ENCODE results near the gene RRH.
"Not testable (repeated sequence)": the region's sequence is repeated elsewhere in the genome, so short reads cannot be mapped to it uniquely, and the experiment has no call there.

Gene RRH, protein sequence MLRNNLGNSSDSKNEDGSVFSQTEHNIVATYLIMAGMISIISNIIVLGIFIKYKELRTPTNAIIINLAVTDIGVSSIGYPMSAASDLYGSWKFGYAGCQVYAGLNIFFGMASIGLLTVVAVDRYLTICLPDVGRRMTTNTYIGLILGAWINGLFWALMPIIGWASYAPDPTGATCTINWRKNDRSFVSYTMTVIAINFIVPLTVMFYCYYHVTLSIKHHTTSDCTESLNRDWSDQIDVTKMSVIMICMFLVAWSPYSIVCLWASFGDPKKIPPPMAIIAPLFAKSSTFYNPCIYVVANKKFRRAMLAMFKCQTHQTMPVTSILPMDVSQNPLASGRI

DNA sequence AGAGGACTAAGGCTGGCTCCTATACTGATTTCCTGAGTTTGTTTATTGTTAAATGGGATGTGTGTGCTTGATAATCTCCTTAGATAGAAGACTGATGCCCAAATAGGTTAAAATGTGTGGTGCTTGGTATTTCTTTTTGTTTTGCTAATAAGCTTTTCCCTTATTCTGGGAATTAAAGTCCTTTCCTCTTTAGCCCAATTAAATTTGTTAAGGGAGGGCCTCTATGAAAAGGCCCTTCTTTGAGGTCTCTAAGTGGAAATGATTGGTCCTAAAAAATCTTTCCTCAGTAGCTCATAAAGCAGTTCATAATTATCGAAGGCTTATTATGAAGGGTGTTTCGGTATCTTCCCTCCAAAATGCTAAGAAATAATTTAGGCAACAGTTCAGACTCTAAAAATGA, at the start of gene RRH:
Gene RRH, plus strand, starts transcription at position 301 of the 400 bp plus-strand sequence. Its CDS starts 56 bp downstream, at position 357.
- DNase-seq (ENCODE audit: extremely low spot score): no peak
- ChIA-PET POLR2A (no interaction called here), CTCF (interaction anchor here (0.6 to 4.7 kb wide), 7 partner anchors 8 to 403 kb away, joined by 3 to 27 read pairs (median 5); partner anchors contain the start of gene SEC24B)
- TF ChIP-seq, protein P1, sequence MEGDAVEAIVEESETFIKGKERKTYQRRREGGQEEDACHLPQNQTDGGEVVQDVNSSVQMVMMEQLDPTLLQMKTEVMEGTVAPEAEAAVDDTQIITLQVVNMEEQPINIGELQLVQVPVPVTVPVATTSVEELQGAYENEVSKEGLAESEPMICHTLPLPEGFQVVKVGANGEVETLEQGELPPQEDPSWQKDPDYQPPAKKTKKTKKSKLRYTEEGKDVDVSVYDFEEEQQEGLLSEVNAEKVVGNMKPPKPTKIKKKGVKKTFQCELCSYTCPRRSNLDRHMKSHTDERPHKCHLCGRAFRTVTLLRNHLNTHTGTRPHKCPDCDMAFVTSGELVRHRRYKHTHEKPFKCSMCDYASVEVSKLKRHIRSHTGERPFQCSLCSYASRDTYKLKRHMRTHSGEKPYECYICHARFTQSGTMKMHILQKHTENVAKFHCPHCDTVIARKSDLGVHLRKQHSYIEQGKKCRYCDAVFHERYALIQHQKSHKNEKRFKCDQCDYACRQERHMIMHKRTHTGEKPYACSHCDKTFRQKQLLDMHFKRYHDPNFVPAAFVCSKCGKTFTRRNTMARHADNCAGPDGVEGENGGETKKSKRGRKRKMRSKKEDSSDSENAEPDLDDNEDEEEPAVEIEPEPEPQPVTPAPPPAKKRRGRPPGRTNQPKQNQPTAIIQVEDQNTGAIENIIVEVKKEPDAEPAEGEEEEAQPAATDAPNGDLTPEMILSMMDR (IDR thresholded peaks at IDR 0.05; ENCODE audit: control extremely low read depth, extremely low read depth, low read depth, missing control alignments): no peak

DNA sequence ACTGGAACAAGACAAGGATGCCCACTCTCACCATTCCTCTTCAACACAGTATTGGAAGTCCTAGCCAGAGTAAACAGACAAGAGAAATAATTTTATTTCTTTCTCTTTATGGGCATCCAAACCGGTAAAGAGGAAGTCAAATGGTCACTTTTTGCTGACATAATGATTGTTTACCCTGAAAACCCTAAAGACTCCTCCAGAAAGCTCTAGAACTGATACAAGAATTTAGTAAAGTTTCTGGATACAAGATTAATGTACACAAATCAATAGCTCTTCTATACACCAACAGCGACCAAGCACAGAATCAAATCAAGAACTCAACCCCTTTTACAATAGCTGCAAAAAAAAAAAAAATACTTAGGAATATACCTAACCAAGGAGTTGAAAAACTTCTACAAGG, 45.7 kb upstream of the RRH start:
- CTCF ChIA-PET; DNase-seq (ENCODE audit: extremely low spot score); POLR2A ChIA-PET: not testable (repeated sequence)

DNA sequence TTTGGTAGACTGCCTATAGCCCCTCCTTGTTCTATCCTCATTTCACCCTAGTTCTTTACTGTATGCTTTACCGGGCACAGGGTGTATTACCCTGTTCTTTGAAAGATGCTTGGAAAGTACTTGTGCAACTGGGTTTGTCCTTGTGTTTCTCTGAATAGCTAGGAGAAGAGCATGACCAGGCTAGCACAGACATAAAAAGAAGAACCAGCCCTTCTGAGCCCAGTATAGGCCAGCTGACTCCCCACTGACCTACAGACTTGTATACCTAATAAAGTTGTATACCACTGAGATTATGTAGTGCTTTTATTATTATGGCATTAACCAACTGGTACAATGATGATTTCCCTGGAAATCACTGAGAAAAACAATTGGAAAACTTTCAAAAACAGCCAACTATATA, 40.9 kb upstream of the RRH start:
- ChIA-PET POLR2A (no interaction called here), CTCF (interaction anchor here (1.2 kb wide), 1 partner anchor 13 kb away, joined by 3 read pairs; no protein-coding TSS in a partner anchor)
- no peak for DNase-seq (ENCODE audit: extremely low spot score)
- TF ChIP-seq, protein P1 (IDR thresholded peaks at IDR 0.05; ENCODE audit: control extremely low read depth, extremely low read depth, low read depth, missing control alignments): no peak

DNA sequence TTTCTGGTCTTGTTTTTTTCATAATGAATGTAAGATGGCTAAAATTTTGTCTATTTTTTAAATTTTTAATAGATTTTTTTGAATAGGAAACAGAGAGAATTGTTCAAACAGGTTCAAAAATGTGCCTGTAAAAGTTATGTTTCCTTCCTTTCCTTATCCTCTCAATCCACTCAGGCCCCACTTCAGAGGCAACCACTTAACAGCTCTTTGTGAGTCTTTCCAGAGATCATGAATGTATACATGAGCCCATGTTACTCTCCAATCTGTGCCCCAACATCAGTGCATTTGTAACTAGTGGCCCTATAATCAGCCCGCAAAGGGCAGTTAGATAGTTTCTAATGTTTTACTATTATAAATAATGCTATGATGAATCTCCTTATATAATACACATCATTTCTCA, 40.0 kb upstream of the RRH start:
- no peak for DNase-seq (ENCODE audit: extremely low spot score)
- TF ChIP-seq, protein P1 (IDR thresholded peaks at IDR 0.05; ENCODE audit: control extremely low read depth, extremely low read depth, low read depth, missing control alignments): no peak
- POLR2A ChIA-PET: no interaction called here
- CTCF ChIA-PET: no interaction called here

DNA sequence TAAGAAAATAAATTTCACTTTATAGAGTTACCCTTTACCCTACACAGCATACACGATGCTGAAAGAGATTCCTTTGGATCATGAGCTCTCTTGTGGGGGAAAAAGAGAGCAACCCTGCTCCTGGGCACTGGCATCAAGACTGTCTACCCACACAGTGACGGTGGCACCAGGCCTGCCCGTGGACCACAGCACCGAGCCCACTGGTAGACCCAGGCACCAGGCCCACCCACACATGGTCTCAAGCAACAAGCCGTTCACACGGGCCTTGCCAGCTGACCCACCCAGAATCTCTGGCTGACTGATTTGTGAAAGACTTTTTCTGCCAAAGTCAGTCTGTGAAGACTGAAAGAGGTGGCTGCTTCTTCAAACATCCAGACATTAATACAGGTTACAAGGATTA, 32.7 kb upstream of the RRH start:
- no peak for DNase-seq (ENCODE audit: extremely low spot score)
- CTCF ChIA-PET: interaction anchor here (1.2 to 1.4 kb wide), 2 partner anchors 9 to 31 kb away, joined by 3 read pairs; no protein-coding TSS in a partner anchor
- POLR2A ChIA-PET: no interaction called here
- TF ChIP-seq, protein P1 (IDR thresholded peaks at IDR 0.05; ENCODE audit: control extremely low read depth, extremely low read depth, low read depth, missing control alignments): no peak

DNA sequence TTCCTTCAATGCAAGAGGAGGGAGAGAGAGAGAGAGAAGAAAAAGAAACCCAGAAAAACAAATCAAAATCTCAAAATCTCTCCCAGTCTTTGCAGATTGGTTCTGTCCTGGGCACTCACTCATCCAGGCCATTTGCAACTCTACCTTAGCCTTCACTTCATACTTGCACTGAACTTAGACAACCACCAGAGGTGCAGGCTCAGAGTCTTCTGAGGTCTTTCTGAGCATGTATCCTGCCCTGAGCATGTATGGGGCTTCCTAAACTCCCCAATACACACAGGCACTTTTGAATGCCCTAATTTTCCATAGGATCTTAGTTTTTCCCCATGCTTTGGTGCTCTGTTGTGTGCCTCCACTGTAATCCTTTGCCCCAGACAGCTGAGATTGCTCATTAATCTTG, 28.9 kb upstream of the RRH start:
- ChIA-PET CTCF (interaction anchor here (1.3 kb wide), 1 partner anchor 12 kb away, joined by 3 read pairs; no protein-coding TSS in a partner anchor), POLR2A (no interaction called here)
- TF ChIP-seq, protein P1 (IDR thresholded peaks at IDR 0.05; ENCODE audit: control extremely low read depth, extremely low read depth, low read depth, missing control alignments): no peak

DNA sequence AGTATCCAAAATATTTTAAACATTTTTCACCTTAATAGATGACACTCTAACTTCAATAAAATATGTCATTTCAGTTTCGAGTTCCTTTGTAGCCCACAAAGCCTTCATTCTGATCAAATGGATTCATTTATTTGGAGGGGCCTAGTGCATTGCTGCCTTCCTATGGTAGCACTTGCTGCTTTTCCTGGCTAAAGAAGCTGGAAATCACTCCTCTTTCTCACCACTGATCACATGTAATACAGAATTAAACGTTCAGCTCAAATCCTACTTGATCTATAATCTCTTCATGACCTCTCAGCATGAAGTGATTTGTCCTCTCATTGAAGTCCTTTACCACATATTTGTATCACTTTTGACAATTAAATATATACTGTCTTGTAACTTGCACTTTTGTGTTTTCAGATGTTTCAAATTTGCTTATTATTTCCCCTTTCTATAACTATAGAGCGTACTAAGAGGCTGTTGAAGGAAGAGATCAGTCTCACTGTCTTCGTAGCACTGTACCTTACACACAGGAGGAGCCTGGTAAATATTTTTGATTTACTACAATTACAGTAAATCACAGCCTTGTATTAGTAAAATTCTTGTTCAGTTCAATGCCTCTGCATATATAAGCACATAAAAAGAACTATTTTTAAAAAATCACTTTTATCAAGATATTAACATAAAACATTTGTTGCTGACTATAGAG, 26.5 kb upstream of the RRH start:
- ChIA-PET CTCF (interaction anchor here (1.0 to 1.2 kb wide), 2 partner anchors 368 kb away, joined by 3 to 4 read pairs; partner anchors contain the start of gene SEC24B), POLR2A (no interaction called here)
- TF ChIP-seq, protein P1 (IDR thresholded peaks at IDR 0.05; ENCODE audit: control extremely low read depth, extremely low read depth, low read depth, missing control alignments): no peak
- DNase-seq (ENCODE audit: extremely low spot score): no peak

More for the DNA sequence above, 28.9 kb upstream of the RRH start:
- no peak for DNase-seq (ENCODE audit: extremely low spot score)
